Measurements from ENCODE around the gene CAMK1D.

DNA sequence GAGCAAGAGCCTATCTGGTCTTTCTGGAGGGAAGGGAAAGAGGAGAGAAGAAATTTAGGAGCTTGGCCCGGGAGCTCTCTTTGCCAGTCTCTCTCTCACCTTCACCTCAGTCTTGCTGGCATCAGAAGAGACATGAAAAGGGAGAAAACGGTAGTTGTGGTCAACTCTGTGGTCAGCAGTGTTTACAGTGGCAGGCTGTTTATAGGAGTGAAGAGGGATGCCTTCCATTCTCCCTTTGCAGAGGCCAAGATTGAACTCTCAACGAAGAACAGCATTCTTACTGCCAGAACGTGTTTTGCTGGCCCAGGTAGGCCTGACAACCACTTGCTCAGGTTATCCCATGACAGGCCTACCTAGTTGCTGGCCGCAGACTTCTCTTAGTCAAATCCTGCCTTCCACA lies 518.9 kb downstream of the CAMK1D start:
- TF ChIP-seq CTCF (conservative IDR thresholded peaks at IDR 0.05; ENCODE audit: low read depth in 2 of 2) (no peak), POLR2AphosphoS5 (IDR thresholded peaks at IDR 0.05; ENCODE audit: low read depth) (no peak), EZH2 (IDR thresholded peaks at IDR 0.05; ENCODE audit: low read depth, unreplicated experiment) (no peak), JUNB (IDR thresholded peaks at IDR 0.05; ENCODE audit: unreplicated experiment) (no peak), STAT1 (IDR thresholded peaks at IDR 0.05; ENCODE audit: unreplicated experiment) (no peak), NANOG (IDR thresholded peaks at IDR 0.05; ENCODE audit: borderline replicate concordance) (no peak), EZH2phosphoT487 (IDR thresholded peaks at IDR 0.05; ENCODE audit: unreplicated experiment) (no peak), CREB1 (CRISPR knock-in tag; IDR thresholded peaks at IDR 0.05; ENCODE audit: low read depth) (no peak), ZNF114 (CRISPR knock-in tag; IDR thresholded peaks at IDR 0.05) (no peak), ZNF331 (CRISPR knock-in tag; IDR thresholded peaks at IDR 0.05; ENCODE audit: low read depth) (no peak), ZNF462 (CRISPR knock-in tag; IDR thresholded peaks at IDR 0.05) (no peak)
- TF ChIP-seq, protein P1, sequence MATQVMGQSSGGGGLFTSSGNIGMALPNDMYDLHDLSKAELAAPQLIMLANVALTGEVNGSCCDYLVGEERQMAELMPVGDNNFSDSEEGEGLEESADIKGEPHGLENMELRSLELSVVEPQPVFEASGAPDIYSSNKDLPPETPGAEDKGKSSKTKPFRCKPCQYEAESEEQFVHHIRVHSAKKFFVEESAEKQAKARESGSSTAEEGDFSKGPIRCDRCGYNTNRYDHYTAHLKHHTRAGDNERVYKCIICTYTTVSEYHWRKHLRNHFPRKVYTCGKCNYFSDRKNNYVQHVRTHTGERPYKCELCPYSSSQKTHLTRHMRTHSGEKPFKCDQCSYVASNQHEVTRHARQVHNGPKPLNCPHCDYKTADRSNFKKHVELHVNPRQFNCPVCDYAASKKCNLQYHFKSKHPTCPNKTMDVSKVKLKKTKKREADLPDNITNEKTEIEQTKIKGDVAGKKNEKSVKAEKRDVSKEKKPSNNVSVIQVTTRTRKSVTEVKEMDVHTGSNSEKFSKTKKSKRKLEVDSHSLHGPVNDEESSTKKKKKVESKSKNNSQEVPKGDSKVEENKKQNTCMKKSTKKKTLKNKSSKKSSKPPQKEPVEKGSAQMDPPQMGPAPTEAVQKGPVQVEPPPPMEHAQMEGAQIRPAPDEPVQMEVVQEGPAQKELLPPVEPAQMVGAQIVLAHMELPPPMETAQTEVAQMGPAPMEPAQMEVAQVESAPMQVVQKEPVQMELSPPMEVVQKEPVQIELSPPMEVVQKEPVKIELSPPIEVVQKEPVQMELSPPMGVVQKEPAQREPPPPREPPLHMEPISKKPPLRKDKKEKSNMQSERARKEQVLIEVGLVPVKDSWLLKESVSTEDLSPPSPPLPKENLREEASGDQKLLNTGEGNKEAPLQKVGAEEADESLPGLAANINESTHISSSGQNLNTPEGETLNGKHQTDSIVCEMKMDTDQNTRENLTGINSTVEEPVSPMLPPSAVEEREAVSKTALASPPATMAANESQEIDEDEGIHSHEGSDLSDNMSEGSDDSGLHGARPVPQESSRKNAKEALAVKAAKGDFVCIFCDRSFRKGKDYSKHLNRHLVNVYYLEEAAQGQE (IDR thresholded peaks at IDR 0.05; ENCODE audit: unreplicated experiment), result no peak
